Endothelial cell of umbilical vein (primary cell): Measurements from ENCODE around the gene DPYD. TPM values are rescaled to one million over a fixed set of nuclear protein-coding genes. Genes with fewer than 3 reads are reported as not detected.

ENCODE experiments used
- BruUV-seq: library from RNA; stranded (reverse); fragments of 400-500 nt; replicated peaks from 2 replicates; lab custom pipeline; 2021; lab: Mats Ljungman, UMichigan
- CTCF ChIA-PET: fragments of 300-600, 350-600 bp; sonication (Branson Sonifier 250); formaldehyde crosslinking; loops from one replicate; lab custom pipeline; 2021; ENCODE audit warnings: antibody characterized with exemption, inconsistent platforms; lab: Charles Lee
- POLR2A ChIA-PET: fragments of 300-600, 350-600 bp; sonication (Branson Sonifier 250); formaldehyde crosslinking; loops from one replicate; lab custom pipeline; 2021; ENCODE audit warnings: antibody characterized with exemption, inconsistent platforms; lab: Charles Lee
- DNase-seq: peaks from one replicate; pipeline ENCODE4 v3.0.0-alpha.2; 2011; ENCODE audit warnings: low read depth, low spot score
- FAIRE-seq: peaks from 2 replicates; lab custom pipeline; 2011; peaks lifted over from hg19 to GRCh38; lab: Jason Lieb, UNC
- H2AFZ ChIP-seq: 2 replicates; pipeline ENCODE4 v1.6.0; 2012; ENCODE audit warnings: low read depth, low read length, control low read depth, inconsistent platforms
- H3K27ac ChIP-seq: 2 replicates; pipeline ENCODE4 v1.5.1; 2011; ENCODE audit warnings: low read depth, mild to moderate bottlenecking, control low read depth, low read length, moderate library complexity; ENCODE audit not compliant: insufficient read depth
- H3K27me3 ChIP-seq, 2 experiments: 2 replicates each; pipeline versions ENCODE4 v1.6.0 to v1.6.1; 2011; ENCODE audit warnings: low read length in 2 of 2, mixed read lengths in 1 of 2; ENCODE audit not compliant: control insufficient read depth in 2 of 2, insufficient read depth in 2 of 2
- H3K36me3 ChIP-seq, 2 experiments: 2 replicates in 1 of 2; 3 replicates in 1 of 2; pipeline ENCODE4 v1.5.1; 2011; ENCODE audit warnings: low read length in 2 of 2, mild to moderate bottlenecking in 1 of 2, moderate library complexity in 1 of 2; ENCODE audit not compliant: control insufficient read depth in 2 of 2, insufficient read depth in 2 of 2; ENCODE audit errors: extremely low read depth in 1 of 2
- H3K4me1 ChIP-seq: 3 replicates; pipeline ENCODE4 v1.5.1; 2011; ENCODE audit warnings: mild to moderate bottlenecking, low read length; ENCODE audit not compliant: control insufficient read depth, insufficient read depth; ENCODE audit errors: extremely low read depth
- H3K4me2 ChIP-seq: 2 replicates; pipeline ENCODE4 v1.6.1; 2011; ENCODE audit warnings: low read length, control low read depth, mixed read lengths; ENCODE audit not compliant: insufficient read depth
- H3K4me3 ChIP-seq, 3 experiments: fragments of 200-600 bp in 1 of 3; sonication (generic), shearing (Covaris generic) in 1 of 3; replicated peaks in 1 of 3; 2 replicates each; pipeline ENCODE4 v1.5.1; 2011 to 2016; ENCODE audit warnings: control low read depth in 3 of 3, low read length in 3 of 3, mild to moderate bottlenecking in 2 of 3, inconsistent platforms in 1 of 3, low read depth in 1 of 3, moderate library complexity in 1 of 3; ENCODE audit not compliant: insufficient read depth in 1 of 3
- H3K79me2 ChIP-seq: 2 replicates; pipeline ENCODE4 v1.6.0; 2012; ENCODE audit warnings: low read length, inconsistent platforms; ENCODE audit not compliant: control insufficient read depth, insufficient read depth
- H3K9ac ChIP-seq: replicated peaks from 2 replicates; pipeline ENCODE3; 2011; ENCODE audit warnings: low read length, control low read depth; ENCODE audit not compliant: insufficient read depth; ENCODE audit errors: extremely low read depth
- H3K9me1 ChIP-seq: replicated peaks from 3 replicates; pipeline ENCODE4 v1.6.0; 2011; ENCODE audit warnings: mild to moderate bottlenecking, low read length; ENCODE audit not compliant: control insufficient read depth, insufficient read depth; ENCODE audit errors: extremely low read depth
- H3K9me3 ChIP-seq: replicated peaks from 2 replicates; pipeline ENCODE4 v1.5.1; 2012; ENCODE audit warnings: low read length, inconsistent platforms; ENCODE audit not compliant: control insufficient read depth, insufficient read depth
- H4K20me1 ChIP-seq: replicated peaks from 2 replicates; pipeline ENCODE3; 2011; ENCODE audit warnings: mild to moderate bottlenecking, low read length; ENCODE audit not compliant: control insufficient read depth, insufficient read depth; ENCODE audit errors: extremely low read depth
- EZH2 ChIP-seq: IDR thresholded peaks from 2 replicates; pipeline ENCODE4 v1.6.1; 2012; ENCODE audit warnings: borderline replicate concordance, low read depth, mild to moderate bottlenecking, moderate library complexity, low read length, inconsistent platforms; ENCODE audit not compliant: severe bottlenecking
- FOS ChIP-seq: IDR thresholded peaks from 2 replicates; pipeline ENCODE4 v1.6.1; 2011; ENCODE audit warnings: mild to moderate bottlenecking, low read length, moderate library complexity, borderline replicate concordance; ENCODE audit not compliant: insufficient read depth
- GATA2 ChIP-seq: IDR thresholded peaks from 2 replicates; pipeline ENCODE4 v1.7.0; 2011; ENCODE audit warnings: low read depth, mild to moderate bottlenecking, moderate library complexity, mixed read lengths, low read length; ENCODE audit not compliant: insufficient read length, insufficient read depth
- JUN ChIP-seq: IDR thresholded peaks from 2 replicates; pipeline ENCODE4 v1.6.1; 2011; ENCODE audit warnings: borderline replicate concordance, low read depth; ENCODE audit not compliant: insufficient read length, insufficient read depth
- MYC ChIP-seq: IDR thresholded peaks from one replicate; pipeline ENCODE4 v1.6.1; 2011; ENCODE audit warnings: mild to moderate bottlenecking, low read depth, low read length
- POLR2A ChIP-seq: IDR thresholded peaks from 2 replicates; pipeline ENCODE4 v1.6.1; 2012; ENCODE audit warnings: low read depth, mild to moderate bottlenecking, control low read depth, low read length
- POLR2AphosphoS5 ChIP-seq: IDR thresholded peaks from 2 replicates; pipeline ENCODE4 v1.6.1; 2012; ENCODE audit warnings: low read depth, mild to moderate bottlenecking, control low read depth, low read length, moderate library complexity; ENCODE audit not compliant: insufficient read depth
- dilution Hi-C: fragments of 300-500 bp; cut with MboI; formaldehyde crosslinking; loops from one replicate; pipeline ENCODE4 v1.15.0; 2019; ENCODE audit warnings: low sequenced_read_pairs; ENCODE audit not compliant: extremely low pct_ligation_motif_present
- intact Hi-C: fragments of 100-400 bp; cut with micrococcal nuclease; formaldehyde crosslinking; loops from one replicate; pipeline ENCODE4 v1.10.0; 2022
- polyA plus RNA-seq, 4 experiments: library from polyadenylated mRNA; depleted of rRNA in 3 of 4; stranded (reverse) in 3 of 4; unstranded in 1 of 4; fragments of >200 nt; gene quantifications; 2 replicates each; pipeline versions ENCODE4 v1.2.1 to v1.2.3, GENCODE V29; 2011 to 2012; ENCODE audit warnings: missing spikeins in 1 of 4
- total RNA-seq: library from RNA; stranded (reverse); gene quantifications from 2 replicates; pipeline ENCODE4 v1.2.3, GENCODE V29; 2021
- TF ChIP-seq, protein P1 (sequence below): IDR thresholded peaks from 2 replicates; pipeline ENCODE4 v1.6.1; 2011; ENCODE audit not compliant: insufficient read depth, insufficient read length
- TF ChIP-seq, protein P2 (sequence below), 2 donors: IDR thresholded peaks; 1 replicate in 1 of 2; 2 replicates in 1 of 2; pipeline ENCODE4 v1.5.1; 2011; ENCODE audit warnings: low read length in 2 of 2, mild to moderate bottlenecking in 2 of 2, moderate library complexity in 2 of 2, control low read depth in 1 of 2, inconsistent platforms in 1 of 2, low read depth in 1 of 2; ENCODE audit not compliant: insufficient read depth in 1 of 2; ENCODE audit errors: extremely low read depth in 1 of 2

Gene DPYD
- total and polyA plus RNA-seq, 2 donors (not counting 3 experiments of a cell fraction or from before 2014, with no cell fraction given), result 4.6 to 15.1 TPM

DNA sequence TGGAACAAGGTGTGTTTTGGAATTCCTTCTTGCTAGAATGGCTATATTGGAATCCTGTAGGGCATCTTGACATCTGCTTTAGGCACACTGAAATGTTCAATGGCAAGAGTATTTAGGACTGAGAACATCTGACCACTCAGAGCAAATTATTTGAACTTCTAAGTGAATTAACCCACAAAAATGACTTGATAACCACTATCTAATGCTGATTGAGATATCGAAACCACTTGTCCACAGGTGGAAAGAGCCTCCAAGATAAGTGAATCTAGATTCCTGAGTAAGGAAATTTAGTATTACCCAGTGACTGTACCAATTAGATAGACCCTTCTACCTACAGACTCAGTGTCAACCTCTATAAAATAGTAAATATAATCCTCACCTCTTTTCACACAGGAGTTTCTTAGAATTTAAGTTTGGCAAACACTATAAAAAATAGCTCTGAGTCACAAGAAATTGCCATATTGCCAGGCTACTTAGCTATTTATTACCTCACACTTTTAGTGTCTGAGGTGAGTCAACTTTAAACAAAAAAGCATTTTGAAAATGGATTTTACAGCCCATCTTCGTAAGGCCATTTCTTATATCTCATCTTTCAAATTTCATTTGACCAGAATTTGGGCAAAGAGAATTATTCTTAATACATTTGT lies 777.5 kb downstream of the DPYD start:
- CTCF ChIA-PET, result interaction anchor here (1.1 kb wide), 2 partner anchors 56 to 1325 kb away, joined by 3 to 4 read pairs; no protein-coding TSS in a partner anchor
- peaks cover 33% of the 10 kb centered on the region for H3K4me1 ChIP-seq
- no peak overlapping the region for H3K27ac ChIP-seq
- no peak overlapping the region for H3K4me2 ChIP-seq
- FAIRE-seq (no peak), DNase-seq (peak; percentile 9)
- no peaks in the 10 kb centered on the region for H3K9me1 ChIP-seq
- no peak overlapping the region for H2AFZ ChIP-seq
- H3K9ac ChIP-seq, result no peak overlapping the region
- dilution Hi-C loops, result no loop called here
- H4K20me1 ChIP-seq, result no peaks in the 10 kb centered on the region
- intact Hi-C loops, result no loop called here
- H3K4me3 ChIP-seq, result no peak overlapping the region
- no peaks in the 10 kb centered on the region for H3K9me3 ChIP-seq
- no TSS peak for BruUV-seq
- no peaks in the 10 kb centered on the region for H3K27me3 ChIP-seq
- H3K36me3 ChIP-seq, result no peaks in the 10 kb centered on the region
- TF ChIP-seq FOS (no peak), GATA2 (no peak), EZH2 (no peak), JUN (no peak), MYC (no peak)
- TF ChIP-seq, protein P1, sequence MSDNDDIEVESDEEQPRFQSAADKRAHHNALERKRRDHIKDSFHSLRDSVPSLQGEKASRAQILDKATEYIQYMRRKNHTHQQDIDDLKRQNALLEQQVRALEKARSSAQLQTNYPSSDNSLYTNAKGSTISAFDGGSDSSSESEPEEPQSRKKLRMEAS, result no peak
- POLR2A ChIA-PET, result no interaction called here
- H3K79me2 ChIP-seq, result no peaks in the 10 kb centered on the region

DNA sequence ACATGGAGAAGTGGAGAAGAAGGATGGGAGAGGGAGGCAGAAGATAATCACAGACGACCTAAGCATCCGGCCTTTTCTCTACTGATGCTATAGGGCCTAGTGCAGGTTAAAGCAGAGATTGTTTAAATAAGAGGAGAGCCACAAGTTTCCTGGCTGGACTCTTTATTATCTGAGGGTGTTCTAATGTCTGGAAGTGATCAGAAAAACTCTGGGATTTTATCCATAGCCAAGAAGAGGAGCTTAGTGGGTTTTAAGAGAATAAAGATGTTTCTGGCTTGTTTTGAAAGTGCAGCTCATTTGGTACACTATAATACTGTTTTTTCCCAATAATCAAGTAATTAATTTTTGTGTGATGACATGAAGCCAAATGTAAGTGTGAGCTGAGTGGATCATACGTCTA lies 780.2 kb downstream of the DPYD start:
- H3K27ac ChIP-seq, result no peak overlapping the region
- H3K4me2 ChIP-seq, result no peak overlapping the region
- H3K9ac ChIP-seq, result no peak overlapping the region
- dilution Hi-C loops, result no loop called here
- DNase-seq (no peak), FAIRE-seq (no peak)
- no peak overlapping the region for H3K4me3 ChIP-seq
- intact Hi-C loops, result no loop called here
- TF ChIP-seq EZH2, result no peak
- TF ChIP-seq JUN, result no peak
- no peak for TF ChIP-seq POLR2A
- TF ChIP-seq POLR2AphosphoS5, result no peak
- TF ChIP-seq, protein P1, result no peak
- TF ChIP-seq MYC, result no peak
- TF ChIP-seq, protein P2, sequence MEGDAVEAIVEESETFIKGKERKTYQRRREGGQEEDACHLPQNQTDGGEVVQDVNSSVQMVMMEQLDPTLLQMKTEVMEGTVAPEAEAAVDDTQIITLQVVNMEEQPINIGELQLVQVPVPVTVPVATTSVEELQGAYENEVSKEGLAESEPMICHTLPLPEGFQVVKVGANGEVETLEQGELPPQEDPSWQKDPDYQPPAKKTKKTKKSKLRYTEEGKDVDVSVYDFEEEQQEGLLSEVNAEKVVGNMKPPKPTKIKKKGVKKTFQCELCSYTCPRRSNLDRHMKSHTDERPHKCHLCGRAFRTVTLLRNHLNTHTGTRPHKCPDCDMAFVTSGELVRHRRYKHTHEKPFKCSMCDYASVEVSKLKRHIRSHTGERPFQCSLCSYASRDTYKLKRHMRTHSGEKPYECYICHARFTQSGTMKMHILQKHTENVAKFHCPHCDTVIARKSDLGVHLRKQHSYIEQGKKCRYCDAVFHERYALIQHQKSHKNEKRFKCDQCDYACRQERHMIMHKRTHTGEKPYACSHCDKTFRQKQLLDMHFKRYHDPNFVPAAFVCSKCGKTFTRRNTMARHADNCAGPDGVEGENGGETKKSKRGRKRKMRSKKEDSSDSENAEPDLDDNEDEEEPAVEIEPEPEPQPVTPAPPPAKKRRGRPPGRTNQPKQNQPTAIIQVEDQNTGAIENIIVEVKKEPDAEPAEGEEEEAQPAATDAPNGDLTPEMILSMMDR (IDR thresholded peaks at IDR 0.05; ENCODE audit: extremely low read depth in 1 of 2, insufficient read depth in 1 of 2, low read depth in 1 of 2, low read length in 2 of 2), result no peak
- CTCF ChIA-PET, result no interaction called here
- BruUV-seq, result no TSS peak
- POLR2A ChIA-PET, result no interaction called here
- H2AFZ ChIP-seq, result no peak overlapping the region
- H4K20me1 ChIP-seq, result no peaks in the 10 kb centered on the region
- no peaks in the 10 kb centered on the region for H3K9me1 ChIP-seq
- no peaks in the 10 kb centered on the region for H3K27me3 ChIP-seq
- H3K36me3 ChIP-seq, result no peaks in the 10 kb centered on the region
- H3K79me2 ChIP-seq, result no peaks in the 10 kb centered on the region
- peaks cover 27% of the 10 kb centered on the region for H3K4me1 ChIP-seq
- H3K9me3 ChIP-seq, result no peaks in the 10 kb centered on the region
